ENCODE data around the gene GCGR.

The GCGR gene

DNA sequence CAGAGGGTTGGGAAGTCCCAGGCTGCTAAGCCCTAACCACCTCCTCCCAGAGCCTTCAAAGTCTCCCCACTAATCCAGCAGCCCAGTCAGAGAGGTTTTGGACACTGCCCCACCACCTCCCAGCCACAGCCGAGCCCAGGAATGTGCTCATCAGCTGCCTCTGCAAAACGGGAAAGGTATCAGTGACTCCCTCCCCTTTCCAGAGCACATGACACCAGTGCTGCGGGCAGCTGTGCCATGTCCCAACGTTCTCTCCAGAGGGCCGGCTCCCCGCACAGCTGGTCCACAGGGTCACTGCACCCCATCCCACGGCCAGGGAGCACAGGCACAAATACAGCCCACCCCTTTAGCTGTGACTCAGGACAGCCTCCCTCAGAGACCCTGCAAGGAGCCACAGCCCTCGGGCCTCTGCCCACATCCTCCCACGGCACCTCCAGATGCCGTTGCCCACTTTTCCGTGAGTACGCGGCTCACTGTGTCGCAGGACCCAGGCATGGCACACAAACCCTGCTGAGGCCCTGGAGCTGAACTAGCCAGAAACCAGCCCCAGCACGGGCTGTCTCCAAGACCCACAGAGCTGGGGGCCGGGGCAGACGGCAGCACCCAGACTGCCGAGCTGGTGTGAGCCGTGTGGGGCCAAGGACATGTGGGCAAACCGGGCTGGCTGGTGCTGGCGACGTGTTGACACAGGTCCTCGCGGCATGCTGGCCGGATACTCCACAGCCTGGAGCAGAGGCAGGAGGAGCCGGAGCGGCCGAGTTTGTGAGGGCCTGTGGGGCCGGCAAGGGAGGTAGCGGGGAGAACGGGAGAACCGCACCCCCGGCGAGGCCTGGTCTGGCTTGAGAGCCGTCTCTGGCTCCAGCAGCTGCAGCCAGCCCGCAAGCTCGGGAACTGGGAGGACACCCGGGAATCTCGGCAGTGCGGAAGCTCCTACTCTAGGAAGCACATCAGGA, 37.2 kb downstream of the GCGR start:
- Histone ChIP-seq H3F3A (ENCODE audit: insufficient read depth, low read length) (no peaks in the 10 kb centered on the region), H3K9me2 (ENCODE audit: low read depth, low read length) (no peaks in the 10 kb centered on the region), H3K9ac (ENCODE audit: low read length) (no peak overlapping the region), H3K27ac (ENCODE audit: low read depth, low read length, poor library complexity, severe bottlenecking) (no peak overlapping the region), H4K20me1 (ENCODE audit: insufficient read depth, low read length) (no peaks in the 10 kb centered on the region), H3K4me1 (ENCODE audit: insufficient read depth, low read length, severe bottlenecking) (no peaks in the 10 kb centered on the region), H3K79me2 (ENCODE audit: insufficient read depth, low read length) (no peaks in the 10 kb centered on the region), H3K4me3 (ENCODE audit: low read depth, low read length, poor library complexity, severe bottlenecking) (no peak overlapping the region), H3K27me3 (ENCODE audit: insufficient read depth, low read length) (no peaks in the 10 kb centered on the region), H3K4me2 (ENCODE audit: low read length) (no peak overlapping the region), H3K36me3 (ENCODE audit: insufficient read depth, low read length) (peaks cover 39% of the 10 kb centered on the region), H2AFZ (ENCODE audit: low read length) (no peak overlapping the region), H3K9me3 (ENCODE audit: low read length) (no peaks in the 10 kb centered on the region)
- no peak for TF ChIP-seq CTCF (IDR thresholded peaks at IDR 0.05; ENCODE audit: low read length)

GRCh38 chr17:81841866-81842265, 37.9 kb downstream of the GCGR start:
- Histone ChIP-seq H3K9me2 (ENCODE audit: low read depth, low read length) (no peaks in the 10 kb centered on the region), H3F3A (ENCODE audit: insufficient read depth, low read length) (no peaks in the 10 kb centered on the region), H3K27ac (ENCODE audit: low read depth, low read length, poor library complexity, severe bottlenecking) (no peak overlapping the region), H3K36me3 (ENCODE audit: insufficient read depth, low read length) (peaks cover 46% of the 10 kb centered on the region), H2AFZ (ENCODE audit: low read length) (no peak overlapping the region), H4K20me1 (ENCODE audit: insufficient read depth, low read length) (no peaks in the 10 kb centered on the region), H3K9ac (ENCODE audit: low read length) (no peak overlapping the region), H3K4me3 (ENCODE audit: low read depth, low read length, poor library complexity, severe bottlenecking) (no peak overlapping the region), H3K4me2 (ENCODE audit: low read length) (no peak overlapping the region), H3K9me3 (ENCODE audit: low read length) (no peaks in the 10 kb centered on the region), H3K27me3 (ENCODE audit: insufficient read depth, low read length) (no peaks in the 10 kb centered on the region), H3K4me1 (ENCODE audit: insufficient read depth, low read length, severe bottlenecking) (no peaks in the 10 kb centered on the region), H3K79me2 (ENCODE audit: insufficient read depth, low read length) (no peaks in the 10 kb centered on the region)
- TF ChIP-seq CTCF (IDR thresholded peaks at IDR 0.05; ENCODE audit: low read length) (no peak), EZH2 (IDR thresholded peaks at IDR 0.05; ENCODE audit: borderline replicate concordance, low read length) (no peak)

- no peaks in the 10 kb centered on the region for H3F3A ChIP-seq (ENCODE audit: insufficient read depth, low read length)
- H2AFZ ChIP-seq (ENCODE audit: low read length): no peak overlapping the region
- no peaks in the 10 kb centered on the region for H3K79me2 ChIP-seq (ENCODE audit: insufficient read depth, low read length)
- H3K9me2 ChIP-seq (ENCODE audit: low read depth, low read length): no peaks in the 10 kb centered on the region
- peaks cover 51% of the 10 kb centered on the region for H3K36me3 ChIP-seq (ENCODE audit: insufficient read depth, low read length)
- TF ChIP-seq EZH2 (IDR thresholded peaks at IDR 0.05; ENCODE audit: borderline replicate concordance, low read length): no peak
- no peak for TF ChIP-seq CTCF (IDR thresholded peaks at IDR 0.05; ENCODE audit: low read length)
- H3K27ac ChIP-seq (ENCODE audit: low read depth, low read length, poor library complexity, severe bottlenecking): no peak overlapping the region
- H4K20me1 ChIP-seq (ENCODE audit: insufficient read depth, low read length): no peaks in the 10 kb centered on the region
- no peak overlapping the region for H3K4me3 ChIP-seq (ENCODE audit: low read depth, low read length, poor library complexity, severe bottlenecking)
- no peaks in the 10 kb centered on the region for H3K9me3 ChIP-seq (ENCODE audit: low read length)
- H3K9ac ChIP-seq (ENCODE audit: low read length): no peak overlapping the region
- H3K27me3 ChIP-seq (ENCODE audit: insufficient read depth, low read length): no peaks in the 10 kb centered on the region
- H3K4me2 ChIP-seq (ENCODE audit: low read length): no peak overlapping the region
- H3K4me1 ChIP-seq (ENCODE audit: insufficient read depth, low read length, severe bottlenecking): no peaks in the 10 kb centered on the region
These were observed 38.4 kb downstream of the GCGR start for GRCh38 chr17:81842378-81842724.

All from OCI-LY1 (cell line).